Neutrophil (primary cell): Measurements from ENCODE around the gene SDHAF2.

ENCODE experiments used
- H3K27ac ChIP-seq: fragments of 200-600 bp; sonication (generic); 2 replicates; pipeline ENCODE4 v1.5.1; 2016; ENCODE audit warnings: mild to moderate bottlenecking, moderate library complexity
- H3K27me3 ChIP-seq: fragments of 200-600 bp; sonication (generic); 2 replicates; pipeline ENCODE4 v1.6.0; 2016; ENCODE audit warnings: mild to moderate bottlenecking
- H3K36me3 ChIP-seq: fragments of 200-600 bp; sonication (generic); 2 replicates; pipeline ENCODE4 v1.5.1; 2017
- H3K4me1 ChIP-seq, 2 experiments: fragments of 200-600 bp in 1 of 2; sonication (generic) in 1 of 2; 1 replicate in 1 of 2; 2 replicates in 1 of 2; pipeline versions ENCODE4 v1.5.1 to v1.6.1; 2013 to 2016; ENCODE audit warnings: low read depth in 1 of 2, low read length in 1 of 2, mild to moderate bottlenecking in 1 of 2, moderate library complexity in 1 of 2; ENCODE audit not compliant: control insufficient read depth in 1 of 2, insufficient read depth in 1 of 2
- H3K4me3 ChIP-seq, 2 experiments: fragments of 200-600 bp in 1 of 2; sonication (generic) in 1 of 2; 1 replicate in 1 of 2; 2 replicates in 1 of 2; pipeline ENCODE4 v1.5.1; 2013 to 2016; ENCODE audit warnings: low read depth in 1 of 2, low read length in 1 of 2, mild to moderate bottlenecking in 1 of 2, moderate library complexity in 1 of 2
- H3K9me3 ChIP-seq: fragments of 200-600 bp; sonication (generic); 2 replicates; pipeline ENCODE4 v1.5.1; 2016
- TF ChIP-seq, protein P1 (sequence below): fragments of 200-600 bp; sonication (generic); IDR thresholded peaks from 2 replicates; pipeline ENCODE4 v1.5.1; 2016; ENCODE audit warnings: antibody characterized with exemption

The SDHAF2 gene

DNA sequence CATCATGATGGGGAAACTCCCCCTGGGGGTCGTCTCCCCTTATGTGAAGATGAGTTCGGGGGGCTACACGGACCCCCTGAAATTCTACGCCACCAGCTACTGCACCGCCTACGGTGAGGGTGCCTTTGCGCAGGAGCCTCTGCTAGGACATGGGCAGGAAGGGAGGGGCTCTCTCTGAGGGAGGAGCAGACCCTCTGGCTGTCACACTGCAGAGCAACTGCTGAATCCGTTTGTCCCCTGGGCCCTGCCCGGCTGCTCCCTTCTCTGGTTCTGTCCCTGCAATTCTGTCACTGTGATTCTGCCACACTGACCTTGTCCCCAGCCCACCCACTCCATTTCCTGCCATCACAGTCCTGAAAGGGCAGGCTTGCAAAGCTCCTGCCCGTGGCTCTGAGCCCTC lies 51.9 kb downstream of the SDHAF2 start:
- no peak overlapping the region for H3K4me3 ChIP-seq
- H3K36me3 ChIP-seq: no peaks in the 10 kb centered on the region
- H3K4me1 ChIP-seq: no peaks in the 10 kb centered on the region
- no peaks in the 10 kb centered on the region for H3K9me3 ChIP-seq
- peaks cover 18% of the 10 kb centered on the region for H3K27me3 ChIP-seq
- H3K27ac ChIP-seq: no peak overlapping the region
- TF ChIP-seq, protein P1, sequence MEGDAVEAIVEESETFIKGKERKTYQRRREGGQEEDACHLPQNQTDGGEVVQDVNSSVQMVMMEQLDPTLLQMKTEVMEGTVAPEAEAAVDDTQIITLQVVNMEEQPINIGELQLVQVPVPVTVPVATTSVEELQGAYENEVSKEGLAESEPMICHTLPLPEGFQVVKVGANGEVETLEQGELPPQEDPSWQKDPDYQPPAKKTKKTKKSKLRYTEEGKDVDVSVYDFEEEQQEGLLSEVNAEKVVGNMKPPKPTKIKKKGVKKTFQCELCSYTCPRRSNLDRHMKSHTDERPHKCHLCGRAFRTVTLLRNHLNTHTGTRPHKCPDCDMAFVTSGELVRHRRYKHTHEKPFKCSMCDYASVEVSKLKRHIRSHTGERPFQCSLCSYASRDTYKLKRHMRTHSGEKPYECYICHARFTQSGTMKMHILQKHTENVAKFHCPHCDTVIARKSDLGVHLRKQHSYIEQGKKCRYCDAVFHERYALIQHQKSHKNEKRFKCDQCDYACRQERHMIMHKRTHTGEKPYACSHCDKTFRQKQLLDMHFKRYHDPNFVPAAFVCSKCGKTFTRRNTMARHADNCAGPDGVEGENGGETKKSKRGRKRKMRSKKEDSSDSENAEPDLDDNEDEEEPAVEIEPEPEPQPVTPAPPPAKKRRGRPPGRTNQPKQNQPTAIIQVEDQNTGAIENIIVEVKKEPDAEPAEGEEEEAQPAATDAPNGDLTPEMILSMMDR: no peak

DNA sequence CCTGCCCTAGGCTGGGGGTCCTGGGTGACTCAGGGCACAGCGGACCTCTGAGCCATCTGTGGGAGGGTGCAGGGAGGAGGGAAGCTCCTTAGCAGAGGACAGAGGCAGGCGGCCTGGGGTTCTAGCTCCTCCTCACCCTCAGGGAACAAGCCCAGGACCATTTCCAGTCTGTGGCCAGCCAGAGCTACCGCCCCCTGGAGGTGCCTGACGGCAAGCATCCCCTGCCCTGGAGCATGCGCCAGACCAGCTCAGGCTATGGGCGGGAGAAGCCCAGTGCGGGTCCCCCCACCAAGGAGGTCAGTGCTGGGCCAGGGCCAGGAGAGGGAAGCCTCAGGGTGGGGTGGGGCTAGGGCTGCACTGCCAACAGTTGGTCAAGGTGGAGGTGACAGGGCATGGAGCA lies 52.6 kb downstream of the SDHAF2 start:
- Histone ChIP-seq H3K36me3 (no peaks in the 10 kb centered on the region), H3K4me1 (no peaks in the 10 kb centered on the region), H3K27me3 (peaks cover 18% of the 10 kb centered on the region), H3K27ac (no peak overlapping the region), H3K9me3 (no peaks in the 10 kb centered on the region), H3K4me3 (no peak overlapping the region)
- TF ChIP-seq, protein P1: no peak

DNA sequence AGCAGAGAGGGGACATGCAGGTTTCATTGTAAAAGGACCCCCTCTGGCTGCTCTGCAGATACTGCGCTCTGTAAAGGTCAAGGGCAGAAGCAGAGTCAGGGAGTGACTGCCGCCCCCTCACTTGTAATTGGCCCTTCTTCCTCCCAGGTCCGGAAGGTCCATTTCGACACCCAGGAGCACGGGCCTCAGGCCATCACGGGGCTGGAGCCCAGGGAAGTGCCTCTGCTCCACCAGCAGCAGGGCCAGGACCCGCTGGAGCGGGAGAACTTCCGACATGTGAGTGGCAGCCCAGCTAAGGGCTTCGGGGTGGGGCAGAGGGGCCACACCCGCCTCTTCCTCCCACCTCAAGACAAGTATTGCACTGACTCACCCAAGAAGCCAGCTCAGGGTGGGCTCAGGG lies 54.6 kb downstream of the SDHAF2 start:
- no peaks in the 10 kb centered on the region for H3K9me3 ChIP-seq
- no peaks in the 10 kb centered on the region for H3K36me3 ChIP-seq
- TF ChIP-seq, protein P1: no peak
- no peak overlapping the region for H3K27ac ChIP-seq
- peaks cover 12% of the 10 kb centered on the region for H3K27me3 ChIP-seq
- H3K4me1 ChIP-seq: no peaks in the 10 kb centered on the region
- no peak overlapping the region for H3K4me3 ChIP-seq

DNA sequence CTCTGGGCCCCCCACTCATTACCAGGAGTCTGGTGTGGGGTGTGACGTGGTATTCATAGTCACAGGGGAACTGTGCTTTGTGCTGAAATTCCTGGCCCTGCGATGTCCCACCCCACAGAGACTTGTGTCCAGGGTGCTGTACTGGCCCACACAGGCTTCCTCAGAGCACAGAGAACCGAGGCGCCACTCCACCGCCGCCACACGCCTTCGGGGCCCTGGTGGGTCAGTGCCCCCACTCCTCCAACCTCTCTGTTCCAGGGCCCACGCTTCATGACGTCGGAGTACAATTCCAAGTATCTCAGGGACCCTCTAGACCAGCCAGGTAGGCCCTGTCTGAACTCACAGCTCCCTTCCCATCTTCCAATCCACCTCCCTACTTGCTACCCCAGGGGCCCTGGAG lies 55.2 kb downstream of the SDHAF2 start:
- no peaks in the 10 kb centered on the region for H3K9me3 ChIP-seq
- TF ChIP-seq, protein P1: no peak
- H3K27me3 ChIP-seq: peaks cover 12% of the 10 kb centered on the region

DNA sequence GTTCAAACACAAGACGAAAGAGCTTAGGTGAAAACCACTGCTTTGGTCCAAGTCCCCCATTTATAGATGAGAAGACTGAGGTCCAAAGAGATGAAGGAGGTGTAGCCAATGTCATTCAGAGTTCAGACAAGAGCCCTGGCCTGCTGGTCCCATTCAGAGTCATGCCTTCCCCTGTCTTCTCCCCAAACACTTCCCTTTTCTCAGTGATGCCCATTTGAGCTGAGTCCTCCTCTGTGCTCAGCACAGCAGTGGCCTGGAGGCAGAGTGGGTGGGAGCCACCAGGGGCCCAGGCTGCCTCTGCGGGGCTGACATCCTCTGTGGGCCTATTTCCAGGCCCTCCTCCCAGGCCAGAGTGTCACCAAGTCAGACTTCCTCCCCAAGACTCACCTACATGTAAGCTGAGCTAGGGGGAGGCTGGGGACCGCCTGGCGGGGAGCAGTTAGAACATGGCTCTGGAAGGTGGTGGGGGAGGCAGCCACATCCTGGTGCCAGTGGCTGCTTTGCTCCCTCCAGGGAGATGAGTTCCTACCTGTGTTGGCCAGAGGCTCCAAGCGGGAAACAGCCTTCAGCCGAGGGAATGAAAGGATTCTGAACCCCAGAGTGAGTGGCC lies 56.2 kb downstream of the SDHAF2 start:
- Histone ChIP-seq H3K4me1 (no peaks in the 10 kb centered on the region), H3K36me3 (no peaks in the 10 kb centered on the region), H3K4me3 (no peak overlapping the region), H3K9me3 (no peaks in the 10 kb centered on the region), H3K27me3 (peaks cover 12% of the 10 kb centered on the region), H3K27ac (no peak overlapping the region)
- TF ChIP-seq, protein P1: no peak

More for the DNA sequence above, 55.2 kb downstream of the SDHAF2 start:
- H3K4me1 ChIP-seq: no peaks in the 10 kb centered on the region
- no peaks in the 10 kb centered on the region for H3K36me3 ChIP-seq
- H3K27ac ChIP-seq: no peak overlapping the region
- H3K4me3 ChIP-seq: no peak overlapping the region

DNA sequence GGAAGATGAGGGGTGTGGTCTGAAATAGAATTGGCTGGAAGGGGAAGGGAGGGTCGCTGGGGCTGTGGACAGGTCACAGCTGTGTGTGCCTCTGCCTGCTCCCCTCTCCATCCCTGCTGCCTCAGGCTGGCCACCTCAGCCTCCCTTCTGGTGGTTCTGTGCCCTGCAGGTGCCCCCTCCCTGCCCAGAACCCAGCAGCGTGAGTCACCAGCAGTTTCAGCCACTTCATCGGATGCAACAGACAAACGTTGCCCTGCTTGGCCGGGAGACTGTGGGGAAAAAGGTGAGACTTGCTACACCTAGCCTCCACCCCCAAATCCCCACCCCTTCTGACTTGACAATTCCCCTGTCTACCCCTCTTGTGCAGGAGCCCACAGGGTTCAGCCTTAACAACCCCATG lies 56.9 kb downstream of the SDHAF2 start:
- Histone ChIP-seq H3K4me3 (no peak overlapping the region), H3K4me1 (no peaks in the 10 kb centered on the region), H3K27me3 (peaks cover 11% of the 10 kb centered on the region), H3K27ac (no peak overlapping the region), H3K9me3 (no peaks in the 10 kb centered on the region), H3K36me3 (no peaks in the 10 kb centered on the region)
- TF ChIP-seq, protein P1: no peak
